GM12801 (cell line): Measurements from ENCODE around the gene SCPEP1.

ENCODE experiments used
- CTCF ChIP-seq: IDR thresholded peaks from one replicate; pipeline ENCODE4 v1.5.1; 2011; ENCODE audit warnings: control low read depth; ENCODE audit not compliant: insufficient read length; ENCODE audit errors: extremely low read depth

Gene SCPEP1

GRCh38 chr17:56973520-56973919 lies 4.4 kb upstream of the SCPEP1 start:
- no peak for TF ChIP-seq CTCF

GRCh38 chr17:56974055-56974454 lies 3.9 kb upstream of the SCPEP1 start:
- no peak for TF ChIP-seq CTCF

- no peak for TF ChIP-seq CTCF
Observed at GRCh38 chr17:56975656-56976055, 2.3 kb upstream of the SCPEP1 start.

- no peak for TF ChIP-seq CTCF
Observed at GRCh38 chr17:56976941-56977608, 856 bp upstream of the SCPEP1 start.

GRCh38 chr17:56978441-56979090 lies 635 bp downstream of the SCPEP1 start:
- no peak for TF ChIP-seq CTCF

- TF ChIP-seq CTCF: no peak
Observed at GRCh38 chr17:56979091-56979480, 1.2 kb downstream of the SCPEP1 start.

GRCh38 chr17:56982312-56982711 lies 4.4 kb downstream of the SCPEP1 start:
- TF ChIP-seq CTCF: no peak
